OCI-M2 (cell line): ENCODE data around the gene RPL6.
"Not testable (repeated sequence)": the region's sequence is repeated elsewhere in the genome, so short reads cannot be mapped to it uniquely, and the experiment has no call there.

Source experiments
- DNase-seq: peaks from one replicate; lab custom pipeline; 2025; ENCODE audit not compliant: unreplicated experiment; lab: John Stamatoyannopoulos, UW

Gene RPL6

GRCh38 chr12:112409064-112409905 lies at the start of gene RPL6:
RPL6 (minus strand) TSS chr12:112409605; CDS start chr12:112408656, 949 bp downstream.
- no peak for DNase-seq

- no peak for DNase-seq
Measured at GRCh38 chr12:112458751-112459150, 49.3 kb upstream of the RPL6 start.

- no peak for DNase-seq
Measured at GRCh38 chr12:112458330-112458729, 48.9 kb upstream of the RPL6 start.

GRCh38 chr12:112457142-112457541 lies 47.7 kb upstream of the RPL6 start:
- not testable (repeated sequence) for DNase-seq

- DNase-seq, result no peak
Measured at GRCh38 chr12:112456029-112456428, 46.6 kb upstream of the RPL6 start.

GRCh38 chr12:112450725-112451124 lies 41.3 kb upstream of the RPL6 start:
- DNase-seq, result no peak

GRCh38 chr12:112448165-112448564 lies 38.8 kb upstream of the RPL6 start:
- DNase-seq, result not testable (repeated sequence)

GRCh38 chr12:112447106-112447505 lies 37.7 kb upstream of the RPL6 start:
- DNase-seq, result no peak

- DNase-seq, result no peak
Measured at GRCh38 chr12:112446008-112446725, 36.8 kb upstream of the RPL6 start.

- DNase-seq, result no peak
Measured at GRCh38 chr12:112443916-112444315, 34.5 kb upstream of the RPL6 start.

- DNase-seq, result not testable (repeated sequence)
Measured at GRCh38 chr12:112440653-112441052, 31.2 kb upstream of the RPL6 start.

GRCh38 chr12:112439769-112440168 lies 30.4 kb upstream of the RPL6 start:
- DNase-seq, result no peak

- DNase-seq, result not testable (repeated sequence)
Measured at GRCh38 chr12:112438645-112439044, 29.2 kb upstream of the RPL6 start.

GRCh38 chr12:112433551-112433950 lies 24.1 kb upstream of the RPL6 start:
- DNase-seq, result no peak

GRCh38 chr12:112431965-112432364 lies 22.6 kb upstream of the RPL6 start:
- no peak for DNase-seq

GRCh38 chr12:112430929-112431328 lies 21.5 kb upstream of the RPL6 start:
- DNase-seq, result no peak

GRCh38 chr12:112427760-112428159 lies 18.4 kb upstream of the RPL6 start:
- no peak for DNase-seq

GRCh38 chr12:112425582-112426382 lies 16.4 kb upstream of the RPL6 start:
- DNase-seq, result no peak

- DNase-seq, result no peak
Measured at GRCh38 chr12:112424126-112424525, 14.7 kb upstream of the RPL6 start.

GRCh38 chr12:112422531-112422930 lies 13.1 kb upstream of the RPL6 start:
- DNase-seq, result no peak

GRCh38 chr12:112421363-112421762 lies 12.0 kb upstream of the RPL6 start:
- DNase-seq, result no peak
